ENCODE measurements around the gene ING3.

Gene ING3

DNA sequence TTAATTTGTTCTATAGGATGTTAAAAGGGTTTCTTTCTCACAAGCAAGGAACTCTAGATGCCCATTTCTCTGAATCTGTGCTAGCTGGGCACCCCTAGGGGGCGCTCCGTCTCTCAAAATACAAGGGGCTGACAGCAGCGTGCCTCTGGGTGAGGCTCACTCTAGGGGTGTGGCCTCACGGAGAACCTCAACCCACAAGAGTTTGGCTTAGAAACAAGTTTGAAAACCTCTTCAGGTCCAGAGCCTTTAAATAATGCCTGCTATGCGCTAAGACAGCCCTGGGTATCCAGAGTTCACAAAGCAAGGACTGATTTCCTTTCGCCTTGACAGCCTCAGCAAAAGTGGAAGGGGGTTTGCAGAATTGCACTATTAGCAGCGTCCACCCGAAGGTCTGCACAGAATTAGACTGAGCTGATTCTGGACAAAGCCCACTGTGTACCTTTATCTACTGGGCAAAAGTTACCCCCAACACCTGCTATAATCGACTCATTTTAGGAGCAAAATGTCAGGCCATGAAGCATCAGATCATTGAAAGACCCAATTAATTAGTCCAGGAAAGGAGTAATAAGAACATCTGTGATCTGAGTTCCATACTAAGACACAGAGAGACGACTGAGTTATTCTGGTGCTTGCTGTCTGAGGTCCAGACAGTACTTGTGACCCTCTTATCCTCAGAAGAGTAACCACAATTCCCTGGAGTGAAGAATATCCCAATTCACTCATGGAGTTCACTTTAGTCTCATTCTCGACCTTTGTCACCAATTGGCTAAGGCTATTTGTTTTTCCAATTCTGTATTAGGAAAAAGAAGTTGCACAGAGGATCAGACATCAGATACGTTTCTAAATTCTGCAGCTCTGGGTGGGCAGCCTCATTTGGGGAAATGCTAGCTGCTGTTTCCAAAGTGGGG, 37.4 kb downstream of the ING3 start:
- in situ Hi-C loops (cut with HindIII; ENCODE audit: low sequenced_read_pairs): no loop called here

DNA sequence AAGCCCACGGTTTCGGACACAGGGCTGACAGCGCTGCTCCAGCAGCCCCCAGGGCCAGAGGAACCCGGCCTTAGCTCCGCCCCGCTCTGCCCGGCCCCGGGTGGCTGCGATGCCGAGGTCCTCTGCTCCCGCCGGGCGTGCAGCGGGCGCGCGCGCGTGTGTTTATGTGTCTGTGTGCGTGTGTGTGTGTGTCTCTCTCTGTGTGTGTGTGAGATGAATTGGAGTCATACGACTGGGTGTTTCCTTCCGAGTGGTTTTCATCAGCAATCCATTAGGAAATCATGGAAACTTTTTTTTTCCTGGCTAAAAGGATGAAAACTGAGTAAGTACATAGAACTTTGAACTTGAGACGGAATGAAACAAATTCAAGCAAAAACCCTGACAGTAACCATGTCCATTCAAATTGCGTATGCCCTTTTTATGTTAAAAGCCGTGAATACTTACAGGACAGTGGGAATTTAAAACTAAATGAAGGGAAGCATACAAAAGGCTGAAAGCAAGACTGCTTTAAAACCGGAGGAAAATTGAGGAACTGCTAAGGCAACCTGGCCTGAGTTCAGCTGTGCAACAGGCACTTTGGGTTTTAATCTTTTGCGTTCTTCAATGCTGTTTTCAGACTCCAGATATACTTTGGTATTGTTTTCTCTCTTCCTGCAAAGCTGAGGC, 38.1 kb downstream of the ING3 start, which contains the start of gene CPED1:
TSS of gene CPED1 (plus strand) at position 121 of the 666 bp plus-strand sequence. CDS start 911 bp downstream, outside the sequence.
- in situ Hi-C loops (cut with HindIII; ENCODE audit: low sequenced_read_pairs): no loop called here

DNA sequence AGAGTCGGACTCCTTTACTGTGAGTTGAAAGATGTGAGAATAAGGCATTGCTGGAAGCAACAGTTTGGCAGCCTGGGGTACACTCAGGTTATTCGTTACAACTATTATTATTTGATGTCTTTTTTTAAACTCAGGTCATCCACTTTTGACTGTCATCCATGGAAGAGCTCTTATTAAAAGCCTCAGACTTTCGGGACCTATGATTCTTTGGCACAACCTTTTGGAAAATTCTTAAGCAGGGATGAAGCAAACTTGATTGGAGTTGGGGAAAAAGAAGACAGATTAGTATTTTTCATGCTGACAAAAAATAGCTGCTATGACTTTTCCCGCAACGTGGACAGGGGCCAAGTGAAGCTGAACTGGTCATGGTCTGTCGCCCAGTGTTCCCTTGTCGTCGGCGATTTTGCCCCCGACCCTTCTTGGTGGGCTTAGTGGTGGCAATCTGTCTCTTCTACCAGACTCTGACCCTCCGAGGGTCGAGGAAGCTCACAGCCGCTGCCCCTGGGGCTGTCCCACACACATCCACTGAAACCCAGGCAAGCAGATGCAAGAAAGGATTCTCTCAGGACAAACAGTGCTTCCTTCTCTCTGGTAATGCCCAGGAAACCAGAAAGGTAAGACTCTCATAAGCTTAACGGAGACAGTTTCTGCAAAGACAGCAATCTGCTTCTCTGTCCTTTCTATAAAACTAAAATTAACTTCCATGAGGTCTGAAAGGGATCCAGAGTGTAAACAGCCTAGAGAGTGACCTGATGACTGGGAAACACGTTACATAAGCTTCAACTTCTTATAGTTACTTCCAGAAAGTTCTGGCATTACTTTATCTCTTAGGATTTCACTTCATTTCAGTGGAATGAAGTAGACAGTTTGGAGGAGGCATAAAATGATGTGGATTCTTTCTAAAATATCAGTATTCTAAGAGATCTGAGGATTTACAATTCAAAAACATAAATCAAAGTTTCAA, 39.0 kb downstream of the ING3 start:
- in situ Hi-C loops (cut with HindIII; ENCODE audit: low sequenced_read_pairs): no loop called here

DNA sequence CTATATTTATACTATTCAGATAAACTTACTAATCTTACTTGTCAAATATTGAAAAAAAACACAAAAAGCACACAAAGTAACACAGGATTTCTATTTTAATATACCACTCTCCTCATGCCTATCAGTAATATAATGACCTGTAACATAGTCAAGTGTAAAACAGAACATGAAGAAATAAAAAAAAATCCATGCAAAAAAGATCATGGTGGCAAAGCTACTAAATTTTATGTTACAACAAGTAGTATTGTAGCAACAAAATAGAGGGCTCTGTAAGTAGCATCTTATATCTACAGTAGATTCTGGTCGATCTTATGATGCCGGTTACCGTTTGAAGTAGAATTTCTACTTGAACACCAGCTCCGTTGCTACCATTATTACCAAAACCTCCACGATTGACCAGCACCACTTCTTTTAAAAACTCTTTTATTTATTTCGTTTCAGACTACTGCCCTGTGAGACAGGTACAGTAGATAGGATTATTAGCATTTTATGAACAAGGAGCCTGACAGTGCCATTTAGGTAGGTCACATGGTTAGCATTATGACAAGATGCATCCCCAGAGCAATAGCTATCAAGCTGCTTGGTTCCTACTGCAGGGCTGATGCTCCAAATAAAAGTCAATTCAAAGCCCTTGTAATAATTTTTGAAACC, 40.0 kb downstream of the ING3 start:
- in situ Hi-C loops (cut with HindIII; ENCODE audit: low sequenced_read_pairs): no loop called here

DNA sequence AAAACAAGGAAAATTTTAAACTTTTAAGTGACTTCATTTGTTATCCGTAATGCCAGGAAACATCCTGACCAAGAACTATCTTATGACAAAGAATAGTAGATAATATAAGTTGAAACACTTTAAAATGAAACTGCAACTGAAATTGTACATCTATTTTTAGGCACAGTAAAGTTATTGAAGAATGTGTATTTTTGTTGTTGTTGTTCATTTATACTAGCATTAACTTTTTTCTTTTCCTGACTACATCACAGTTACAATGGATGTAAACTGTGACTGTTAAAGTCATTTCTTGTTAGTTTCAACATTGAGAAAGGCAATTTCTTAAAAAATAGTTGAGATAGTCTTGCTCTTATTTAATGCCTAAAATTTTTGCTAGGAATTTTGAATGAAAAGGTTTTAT, 40.6 kb downstream of the ING3 start:
- in situ Hi-C loops (cut with HindIII; ENCODE audit: low sequenced_read_pairs): no loop called here

DNA sequence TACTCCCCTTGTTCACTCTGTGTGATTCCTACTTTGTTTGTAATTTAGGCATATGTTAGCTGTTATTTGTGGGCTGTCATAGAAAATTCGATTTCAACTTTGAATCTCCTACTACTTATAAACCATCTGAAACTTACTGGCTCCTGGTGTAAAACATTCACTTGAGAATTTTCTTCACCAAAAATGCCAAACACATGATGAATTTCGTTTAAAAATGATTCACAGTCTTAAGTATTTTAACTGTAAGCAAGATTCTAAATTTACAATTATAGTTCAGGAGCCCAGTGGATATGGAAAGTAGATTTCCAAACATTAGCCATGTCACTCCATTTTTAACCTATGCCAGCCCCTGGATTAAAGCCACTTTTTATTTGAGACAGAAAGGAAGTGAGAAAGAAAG, 41.0 kb downstream of the ING3 start:
- in situ Hi-C loops (cut with HindIII; ENCODE audit: low sequenced_read_pairs): no loop called here

DNA sequence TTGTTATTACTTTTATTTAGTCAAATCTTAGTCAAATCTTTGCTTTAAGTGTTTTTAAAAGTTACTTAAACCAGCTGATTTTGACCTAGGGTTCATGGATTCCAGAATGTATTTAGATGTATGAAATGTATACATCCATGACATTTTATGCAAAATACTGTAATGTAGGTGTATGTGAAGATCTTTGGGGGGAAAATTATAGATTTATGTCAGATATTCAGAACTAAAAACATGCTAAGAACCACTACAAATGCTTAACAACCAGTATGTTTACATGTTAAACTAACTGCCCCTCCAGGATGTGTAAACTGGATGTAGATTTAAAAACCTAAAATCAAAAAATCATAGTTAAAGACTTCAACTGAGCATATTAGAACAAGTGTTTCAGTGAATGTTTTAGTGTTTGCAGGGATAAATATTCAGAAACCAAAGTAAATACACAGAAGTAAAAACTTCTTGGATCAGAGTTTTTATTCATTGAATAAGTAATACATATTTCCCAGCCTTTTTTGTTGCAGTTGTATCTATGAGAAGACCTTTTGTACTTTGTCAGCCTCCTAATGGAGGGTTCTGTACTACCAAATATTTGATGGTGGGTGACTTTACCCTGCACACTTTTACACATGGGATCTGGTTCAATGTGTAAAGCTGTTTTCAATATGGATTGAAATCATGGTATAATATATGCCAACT, 41.8 kb downstream of the ING3 start:
- in situ Hi-C loops (cut with HindIII; ENCODE audit: low sequenced_read_pairs): no loop called here

DNA sequence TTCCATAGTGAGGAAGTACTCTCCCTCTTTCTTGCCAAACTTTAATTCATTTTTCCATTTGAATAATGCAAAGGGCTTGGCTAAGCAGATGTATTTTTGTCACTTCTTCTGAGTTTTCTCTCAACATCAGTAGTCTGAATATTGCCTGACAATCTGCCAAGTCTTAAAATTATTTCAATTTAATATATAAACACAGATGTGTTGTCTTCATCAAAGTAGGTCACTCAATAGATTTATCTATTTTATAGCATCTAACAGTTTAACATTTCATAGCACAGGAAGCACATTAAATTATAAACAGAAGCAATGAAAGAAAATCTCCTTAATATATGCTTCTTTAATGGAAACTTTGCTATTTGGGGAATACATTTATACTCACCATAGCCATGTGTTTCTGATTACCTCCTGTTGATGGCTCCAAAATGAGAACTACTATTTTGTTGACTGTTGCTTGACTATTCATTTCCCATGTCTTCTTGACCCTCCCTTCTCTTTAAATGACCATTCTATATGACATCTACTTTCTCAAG, 42.5 kb downstream of the ING3 start:
- in situ Hi-C loops (cut with HindIII; ENCODE audit: low sequenced_read_pairs): no loop called here

DNA sequence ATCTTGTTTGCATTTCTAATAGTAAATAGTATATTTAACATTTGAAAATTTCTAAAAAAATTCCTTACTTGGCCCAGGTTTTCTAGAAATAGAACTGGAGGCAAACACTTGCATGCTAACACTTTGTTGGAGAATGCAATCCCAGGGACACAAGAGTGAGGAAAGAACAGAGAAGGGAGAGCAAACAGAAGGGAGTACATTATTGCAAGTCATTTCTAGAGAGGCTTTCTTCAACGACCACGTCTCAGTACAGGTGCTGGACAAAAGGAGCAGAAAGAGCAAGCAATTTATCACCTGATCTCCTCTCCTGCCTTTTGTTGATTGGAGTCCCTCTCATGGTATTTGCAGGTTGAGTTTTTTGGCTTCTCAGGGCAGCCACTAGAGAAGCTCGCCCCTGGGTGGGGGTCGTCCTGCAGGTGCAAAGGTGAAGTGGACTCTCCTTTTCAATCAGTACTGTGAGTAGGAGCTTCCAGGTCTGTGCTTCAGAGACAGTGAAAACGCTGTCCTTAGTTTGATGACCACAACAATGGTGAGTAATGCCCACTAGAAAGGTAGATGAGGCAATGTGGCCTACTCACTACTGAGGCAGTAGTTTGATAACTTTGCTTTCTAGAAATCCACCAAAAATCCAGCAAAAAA, 43.1 kb downstream of the ING3 start:
- in situ Hi-C loops (cut with HindIII; ENCODE audit: low sequenced_read_pairs): no loop called here

DNA sequence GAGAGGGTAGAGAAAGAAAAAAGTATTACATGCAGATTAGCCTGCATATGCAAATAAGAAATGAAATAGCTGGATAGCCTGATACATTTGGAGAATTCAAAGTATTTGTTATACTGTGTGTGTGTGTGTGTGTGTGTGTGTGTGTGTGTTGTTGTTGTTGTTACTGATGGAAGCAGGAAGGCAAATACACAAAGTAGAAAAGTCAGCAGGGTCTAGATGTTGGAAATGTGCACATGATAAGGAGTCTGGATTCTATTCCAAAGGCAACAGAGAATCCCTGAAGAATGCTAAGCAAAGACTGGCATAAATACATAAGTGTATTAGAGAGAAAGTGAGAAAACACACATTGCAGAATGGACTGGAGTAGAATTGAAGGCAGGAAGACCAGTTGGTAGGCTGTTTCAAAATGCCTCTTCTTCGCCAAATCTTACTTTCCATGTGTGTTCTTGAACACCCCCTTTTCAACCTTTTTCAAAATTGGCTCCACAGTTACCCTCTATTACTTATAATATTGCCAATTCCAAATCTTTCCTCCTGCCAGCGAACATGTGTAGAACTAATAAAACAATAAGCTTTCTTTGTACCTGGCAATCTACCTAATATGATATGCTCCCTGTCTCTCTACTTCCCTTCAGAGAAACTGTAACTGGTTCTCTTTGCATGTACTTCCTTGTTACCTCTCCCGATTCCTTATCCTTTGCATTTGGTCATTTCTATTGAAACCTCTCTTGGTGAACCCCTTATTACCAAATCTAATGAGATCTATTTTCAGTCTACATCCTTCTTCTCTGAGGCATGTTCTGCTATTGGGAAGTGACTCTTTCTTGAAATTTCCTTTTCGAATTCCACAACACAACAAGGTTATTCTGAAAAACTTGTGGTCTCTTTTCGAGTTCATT, 44.2 kb downstream of the ING3 start:
- in situ Hi-C loops (cut with HindIII; ENCODE audit: low sequenced_read_pairs): no loop called here

DNA sequence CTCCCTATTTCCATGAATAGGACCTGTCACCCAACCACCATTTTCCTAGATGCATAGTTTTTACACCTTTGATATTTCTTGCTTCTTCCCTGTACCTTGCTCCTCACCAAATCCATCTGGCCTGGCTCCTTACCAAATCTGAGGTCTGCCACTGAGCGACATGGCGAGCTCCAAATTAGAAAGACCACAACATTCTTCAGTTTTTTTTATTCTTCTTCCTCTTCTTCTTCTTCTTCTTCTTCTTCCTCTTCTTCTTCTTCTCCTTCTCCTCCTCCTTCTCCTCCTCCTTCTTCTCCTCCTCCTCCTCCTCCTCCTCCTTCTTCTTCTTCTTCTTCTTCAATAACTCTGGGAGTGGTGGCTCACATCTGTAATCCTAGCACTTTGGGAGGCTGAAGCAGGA, 45.1 kb downstream of the ING3 start:
- in situ Hi-C loops (cut with HindIII; ENCODE audit: low sequenced_read_pairs): no loop called here

DNA sequence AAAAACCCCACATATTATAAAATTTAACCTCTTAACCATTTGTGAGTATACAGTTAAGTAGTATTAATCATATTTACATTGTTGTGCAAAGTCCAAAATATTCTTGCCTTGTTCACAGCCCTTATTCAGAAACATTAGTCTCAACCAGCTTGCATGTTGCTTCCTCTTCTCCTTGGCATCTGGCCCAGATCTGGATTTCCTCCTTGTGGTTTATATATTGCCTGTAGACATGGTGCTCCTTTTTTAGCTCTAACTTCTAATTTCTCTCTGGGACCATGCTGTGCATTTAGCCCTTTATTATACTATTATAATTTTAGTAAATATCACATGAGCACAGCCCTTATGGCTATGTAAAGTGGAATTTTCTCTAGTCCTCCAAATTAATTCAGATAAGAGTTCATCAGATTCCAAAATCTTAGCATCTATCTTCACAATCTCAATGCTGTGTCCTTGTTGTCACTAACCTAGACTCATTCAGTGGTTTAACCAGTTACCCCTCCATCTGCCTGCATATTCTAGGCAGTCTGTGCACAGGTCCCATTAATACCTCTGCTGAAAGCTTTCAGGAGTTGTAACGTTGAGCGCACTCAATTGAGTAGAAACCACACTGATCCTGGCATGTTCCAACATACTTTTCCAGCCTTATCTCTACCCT, 45.9 kb downstream of the ING3 start:
- in situ Hi-C loops (cut with HindIII; ENCODE audit: low sequenced_read_pairs): no loop called here

DNA sequence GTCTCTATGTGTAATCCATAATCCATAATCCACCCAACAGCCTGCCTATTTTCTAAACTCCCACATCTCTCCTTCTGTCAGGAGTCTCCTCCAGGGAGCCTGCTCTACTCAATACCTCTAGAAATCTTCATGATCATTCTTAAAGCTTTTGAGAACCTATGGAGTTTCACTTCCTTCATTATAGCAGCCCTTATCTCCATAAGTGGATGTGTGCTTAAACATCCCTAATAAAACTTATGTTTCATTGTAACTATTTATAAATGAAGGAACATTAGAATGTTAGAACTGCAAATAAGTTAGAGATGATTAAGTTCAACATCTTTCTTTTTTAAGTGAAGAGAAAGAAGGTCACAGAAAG, 46.4 kb downstream of the ING3 start:
- in situ Hi-C loops (cut with HindIII; ENCODE audit: low sequenced_read_pairs): no loop called here

DNA sequence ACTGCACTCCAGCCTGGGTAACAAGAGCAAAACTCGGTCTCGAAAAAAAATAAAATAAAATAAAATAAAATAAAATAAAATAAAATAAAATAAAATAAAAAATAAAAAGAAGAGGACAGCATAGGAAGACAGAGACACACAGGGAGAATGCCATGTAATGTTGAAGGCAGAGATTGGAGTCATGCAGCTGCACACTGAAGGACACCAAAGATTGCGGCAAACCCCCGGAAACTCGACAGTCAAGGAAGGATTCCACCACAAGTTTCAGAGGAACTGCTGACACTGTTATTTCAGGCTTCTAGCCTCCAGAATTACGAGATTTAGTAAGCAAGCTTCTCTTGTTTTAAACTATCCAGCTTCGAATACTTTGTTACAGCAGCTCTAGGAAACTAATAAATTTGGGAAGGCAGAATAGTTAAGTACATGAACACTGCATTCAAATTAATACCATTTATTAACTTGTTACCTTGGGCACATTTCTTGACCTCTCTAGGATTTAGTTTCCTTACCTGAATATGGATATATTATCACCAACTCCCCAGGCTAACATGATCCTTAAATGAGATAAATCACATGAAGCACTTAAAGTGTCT, 47.4 kb downstream of the ING3 start:
- in situ Hi-C loops (cut with HindIII; ENCODE audit: low sequenced_read_pairs): no loop called here

DNA sequence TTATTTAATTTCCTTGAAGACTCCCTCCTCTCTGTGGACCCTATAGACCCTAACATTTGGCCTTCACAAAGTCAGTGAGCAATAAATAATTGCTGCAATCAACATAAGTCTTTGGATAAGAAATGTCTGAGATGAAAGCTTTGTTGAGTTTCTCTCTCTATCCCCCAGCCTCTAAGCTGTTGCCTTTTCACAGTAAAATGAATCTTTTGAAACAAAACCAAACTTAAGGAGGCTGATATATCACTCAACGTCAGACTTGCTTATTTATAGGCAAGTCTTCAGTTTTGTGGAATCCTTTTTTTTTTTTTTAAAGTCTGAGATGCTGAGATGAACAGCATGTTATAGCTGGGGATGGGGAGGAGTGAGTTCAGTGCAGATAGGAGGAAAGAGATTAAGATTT, 47.9 kb downstream of the ING3 start:
- in situ Hi-C loops (cut with HindIII; ENCODE audit: low sequenced_read_pairs): no loop called here

DNA sequence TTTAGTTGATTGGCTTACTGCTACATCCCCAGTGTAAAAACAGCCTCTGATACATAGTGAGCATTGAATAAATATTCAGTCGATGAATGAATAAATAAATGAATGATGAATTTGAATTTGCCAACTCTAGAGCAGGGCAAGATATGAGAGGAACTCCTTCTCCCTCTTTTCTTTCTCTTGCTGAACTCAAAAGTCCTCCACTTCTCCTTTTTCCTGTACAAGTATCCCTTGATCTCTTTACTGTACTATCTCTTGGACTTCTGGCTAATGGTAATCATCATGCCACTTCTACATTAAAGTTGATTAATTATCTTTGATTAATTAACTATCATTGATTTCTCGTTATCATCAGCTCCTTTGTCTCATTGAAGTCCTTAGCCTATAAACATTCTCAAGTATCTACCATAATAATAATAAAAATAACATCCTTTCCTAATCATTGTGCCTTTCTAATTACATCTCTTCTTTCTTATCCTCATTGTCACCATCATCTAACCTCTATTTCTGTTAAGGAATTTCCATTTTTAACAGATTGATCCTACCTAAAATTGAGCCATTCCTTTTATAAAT, 48.5 kb downstream of the ING3 start:
- in situ Hi-C loops (cut with HindIII; ENCODE audit: low sequenced_read_pairs): no loop called here
